ENCODE measurements around the gene ABCD1. TPM values are rescaled to one million over a fixed set of nuclear protein-coding genes. Genes with fewer than 3 reads are reported as not detected.
"Not testable (repeated sequence)": the region's sequence is repeated elsewhere in the genome, so short reads cannot be mapped to it uniquely, and the experiment has no call there.

Gene ABCD1
- polyA plus RNA-seq, 4 donors: 10.1 to 37.3 (median 20.4) TPM

GRCh38 chrX:153696986-153697722, 27.5 kb upstream of the ABCD1 start:
- 89 to 95% (median 94%) methylated on average over 16 of the region's 16 CpGs for WGBS, 3 donors
- H3K27me3 ChIP-seq (ENCODE audit: control insufficient read depth in 3 of 3, insufficient read depth in 3 of 3, low read length in 3 of 3); H3K27ac ChIP-seq (ENCODE audit: low read depth in 1 of 3, low read length in 2 of 3); H3K9me3 ChIP-seq (ENCODE audit: control insufficient read depth in 2 of 2, insufficient read depth in 1 of 2, low read depth in 1 of 2, low read length in 1 of 2); FAIRE-seq; H3K4me3 ChIP-seq (ENCODE audit: low read depth in 1 of 3, low read length in 3 of 3); DNase-seq: not testable (repeated sequence)
- Histone ChIP-seq H3K36me3 (ENCODE audit: control insufficient read depth in 3 of 3, insufficient read depth in 2 of 3, low read depth in 1 of 3, low read length in 3 of 3) (peaks cover 0 to 90% (median 0%) of the 10 kb centered on the region in 3 donors), H3K4me1 (ENCODE audit: control insufficient read depth in 3 of 3, insufficient read depth in 2 of 3, low read depth in 1 of 3, low read length in 2 of 3) (peaks cover 0 to 29% (median 0%) of the 10 kb centered on the region in 3 donors)

DNA sequence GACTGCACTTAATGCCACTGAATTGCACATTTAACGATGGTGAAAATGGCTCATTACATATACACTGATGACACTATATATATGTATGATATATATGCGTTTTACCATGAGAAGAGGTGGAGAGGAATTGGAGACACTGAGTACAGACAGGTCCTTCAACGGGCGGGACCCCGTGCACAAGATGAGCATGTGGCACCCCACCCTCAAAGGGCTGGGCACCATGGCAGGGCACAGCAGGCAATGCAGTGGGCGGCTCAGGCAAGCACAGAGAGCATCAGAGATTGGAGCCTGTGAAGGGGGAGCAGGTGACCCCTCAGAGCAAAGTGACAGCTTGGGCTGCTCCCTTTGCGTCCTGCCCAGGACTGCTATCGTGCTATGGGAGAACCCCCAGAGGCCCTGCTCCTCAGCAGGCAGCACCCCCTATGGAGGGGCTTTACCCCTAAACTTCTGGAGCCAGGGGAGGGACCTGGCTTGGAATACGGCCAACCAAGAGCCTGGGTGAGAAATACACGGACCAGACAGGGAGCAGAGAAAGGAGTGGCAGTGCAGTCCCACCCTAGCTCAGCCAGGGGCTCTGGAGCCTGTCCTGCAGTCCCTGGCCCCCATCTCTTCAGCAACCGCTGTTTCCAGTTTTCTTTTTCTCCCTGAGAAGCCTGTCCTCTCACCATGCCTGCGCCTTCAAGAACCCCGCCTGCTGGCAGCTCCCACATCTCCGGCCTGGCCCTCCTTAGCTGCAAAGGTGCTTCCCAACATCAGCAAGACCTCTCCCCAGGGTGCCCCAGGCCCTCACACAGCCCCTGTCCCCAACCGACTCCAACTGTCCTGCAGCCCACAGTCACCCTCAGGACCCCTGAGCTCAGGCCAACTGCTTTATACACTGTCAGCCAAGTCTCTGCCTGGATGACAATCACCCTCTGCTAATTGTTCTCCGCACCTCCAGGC, 26.5 kb upstream of the ABCD1 start:
- DNase-seq (no peak), FAIRE-seq (no peak)
- WGBS, 3 donors: 81 to 89% (median 85%) methylated on average over 12 to 14 of the region's 16 CpGs
- Histone ChIP-seq H3K9me3 (ENCODE audit: control insufficient read depth in 2 of 2, insufficient read depth in 1 of 2, low read depth in 1 of 2, low read length in 1 of 2) (no peaks in the 10 kb centered on the region), H3K4me3 (ENCODE audit: low read depth in 1 of 3, low read length in 3 of 3) (no peak overlapping the region), H3K4me1 (ENCODE audit: control insufficient read depth in 3 of 3, insufficient read depth in 2 of 3, low read depth in 1 of 3, low read length in 2 of 3) (peaks cover 0 to 35% (median 0%) of the 10 kb centered on the region in 3 donors), H3K36me3 (ENCODE audit: control insufficient read depth in 3 of 3, insufficient read depth in 2 of 3, low read depth in 1 of 3, low read length in 3 of 3) (peaks cover 0 to 90% (median 0%) of the 10 kb centered on the region in 3 donors), H3K27me3 (ENCODE audit: control insufficient read depth in 3 of 3, insufficient read depth in 3 of 3, low read length in 3 of 3) (no peaks in the 10 kb centered on the region), H3K27ac (ENCODE audit: low read depth in 1 of 3, low read length in 2 of 3) (peak overlapping the region; percentile 69 to 94 (median 77))

DNA sequence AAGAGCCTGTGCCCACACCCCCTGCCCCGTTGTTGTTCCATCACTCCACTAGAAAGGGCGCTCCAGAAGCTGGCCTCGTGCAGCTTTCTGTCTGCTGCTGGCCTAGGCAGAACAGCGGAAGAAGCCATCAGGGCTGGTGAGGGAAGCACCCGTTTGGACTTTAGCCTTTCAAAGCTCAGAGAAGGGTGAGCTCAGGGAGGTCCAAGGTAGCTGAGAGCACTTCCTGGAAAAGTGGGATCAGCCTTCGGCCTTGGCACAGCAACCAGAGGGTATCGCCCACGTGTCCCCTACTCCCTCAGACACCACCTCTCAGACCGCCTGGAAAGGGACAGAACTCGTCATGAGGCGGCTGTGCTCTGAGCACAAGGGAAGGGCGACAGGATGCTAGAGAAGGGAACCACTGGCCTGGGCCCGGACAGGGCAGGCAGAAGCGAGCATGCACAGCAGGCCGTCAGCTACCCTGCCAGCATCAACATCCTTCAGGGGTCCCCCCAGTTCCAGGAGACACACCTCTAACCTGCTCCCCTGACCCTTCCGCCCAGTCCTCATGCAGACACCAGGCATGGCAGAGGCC, 25.4 kb upstream of the ABCD1 start:
- Histone ChIP-seq H3K4me1 (ENCODE audit: control insufficient read depth in 3 of 3, insufficient read depth in 2 of 3, low read depth in 1 of 3, low read length in 2 of 3) (peaks cover 0 to 39% (median 0%) of the 10 kb centered on the region in 3 donors), H3K27ac (ENCODE audit: low read depth in 1 of 3, low read length in 2 of 3) (peak overlapping the region; percentile 80 to 94 (median 93)), H3K36me3 (ENCODE audit: control insufficient read depth in 3 of 3, insufficient read depth in 2 of 3, low read depth in 1 of 3, low read length in 3 of 3) (peaks cover 0 to 90% (median 6%) of the 10 kb centered on the region in 3 donors)
- peak; percentile 55 for FAIRE-seq
- not testable (repeated sequence) for H3K4me3 ChIP-seq (ENCODE audit: low read depth in 1 of 3, low read length in 3 of 3); H3K9me3 ChIP-seq (ENCODE audit: control insufficient read depth in 2 of 2, insufficient read depth in 1 of 2, low read depth in 1 of 2, low read length in 1 of 2); H3K27me3 ChIP-seq (ENCODE audit: control insufficient read depth in 3 of 3, insufficient read depth in 3 of 3, low read length in 3 of 3)
- 29 to 63% (median 62%) methylated on average over 8 to 16 of the region's 16 CpGs for WGBS, 3 donors
- DNase-seq: peak; percentile 85 to 94

GRCh38 chrX:153699784-153700371, 24.8 kb upstream of the ABCD1 start:
- peak overlapping the region; percentile 80 to 94 (median 93) for H3K27ac ChIP-seq (ENCODE audit: low read depth in 1 of 3, low read length in 2 of 3)
- not testable (repeated sequence) for H3K4me3 ChIP-seq (ENCODE audit: low read depth in 1 of 3, low read length in 3 of 3); H3K9me3 ChIP-seq (ENCODE audit: control insufficient read depth in 2 of 2, insufficient read depth in 1 of 2, low read depth in 1 of 2, low read length in 1 of 2); H3K27me3 ChIP-seq (ENCODE audit: control insufficient read depth in 3 of 3, insufficient read depth in 3 of 3, low read length in 3 of 3); FAIRE-seq
- DNase-seq: peak in 1 of 2 donors; percentile 74
- H3K4me1 ChIP-seq (ENCODE audit: control insufficient read depth in 3 of 3, insufficient read depth in 2 of 3, low read depth in 1 of 3, low read length in 2 of 3): peaks cover 0 to 39% (median 0%) of the 10 kb centered on the region in 3 donors
- WGBS, 3 donors: 31 to 67% (median 56%) methylated on average over 5 to 18 of the region's 18 CpGs
- H3K36me3 ChIP-seq (ENCODE audit: control insufficient read depth in 3 of 3, insufficient read depth in 2 of 3, low read depth in 1 of 3, low read length in 3 of 3): peaks cover 0 to 91% (median 6%) of the 10 kb centered on the region in 3 donors

GRCh38 chrX:153700376-153700945, 24.2 kb upstream of the ABCD1 start:
- WGBS, 3 donors: 46 to 55% (median 54%) methylated on average over 11 to 15 of the region's 15 CpGs
- peaks cover 0 to 94% (median 6%) of the 10 kb centered on the region in 3 donors for H3K36me3 ChIP-seq (ENCODE audit: control insufficient read depth in 3 of 3, insufficient read depth in 2 of 3, low read depth in 1 of 3, low read length in 3 of 3)
- FAIRE-seq: no peak
- no peak overlapping the region for H3K4me3 ChIP-seq (ENCODE audit: low read depth in 1 of 3, low read length in 3 of 3)
- H3K4me1 ChIP-seq (ENCODE audit: control insufficient read depth in 3 of 3, insufficient read depth in 2 of 3, low read depth in 1 of 3, low read length in 2 of 3): peaks cover 0 to 39% (median 0%) of the 10 kb centered on the region in 3 donors
- no peaks in the 10 kb centered on the region for H3K9me3 ChIP-seq (ENCODE audit: control insufficient read depth in 2 of 2, insufficient read depth in 1 of 2, low read depth in 1 of 2, low read length in 1 of 2)
- peak overlapping the region; percentile 80 to 94 (median 93) for H3K27ac ChIP-seq (ENCODE audit: low read depth in 1 of 3, low read length in 2 of 3)
- H3K27me3 ChIP-seq (ENCODE audit: control insufficient read depth in 3 of 3, insufficient read depth in 3 of 3, low read length in 3 of 3): no peaks in the 10 kb centered on the region
- DNase-seq: no peak

DNA sequence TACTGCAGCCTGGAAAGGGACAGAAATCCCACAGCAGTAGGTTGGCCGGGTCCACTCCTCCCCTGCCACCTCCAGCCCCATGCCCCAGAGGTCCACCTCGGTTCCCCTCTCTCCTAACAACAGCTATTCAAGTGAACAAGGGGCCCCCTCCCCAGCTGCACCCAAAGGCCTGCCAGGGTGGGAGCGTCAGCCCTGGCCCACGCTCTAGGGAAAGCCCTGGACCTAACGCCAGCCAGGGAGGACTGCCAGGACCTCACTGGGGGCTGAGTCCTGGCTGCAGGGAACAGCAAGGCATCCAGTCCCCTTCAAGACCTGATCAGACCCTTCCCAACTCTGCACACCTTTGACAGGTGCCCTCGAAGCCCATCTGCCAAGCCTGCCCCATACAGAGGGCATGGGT, 23.7 kb upstream of the ABCD1 start:
- 63 to 94% (median 69%) methylated on average over 3 to 6 of the region's 6 CpGs for WGBS, 3 donors
- no peak for FAIRE-seq

DNA sequence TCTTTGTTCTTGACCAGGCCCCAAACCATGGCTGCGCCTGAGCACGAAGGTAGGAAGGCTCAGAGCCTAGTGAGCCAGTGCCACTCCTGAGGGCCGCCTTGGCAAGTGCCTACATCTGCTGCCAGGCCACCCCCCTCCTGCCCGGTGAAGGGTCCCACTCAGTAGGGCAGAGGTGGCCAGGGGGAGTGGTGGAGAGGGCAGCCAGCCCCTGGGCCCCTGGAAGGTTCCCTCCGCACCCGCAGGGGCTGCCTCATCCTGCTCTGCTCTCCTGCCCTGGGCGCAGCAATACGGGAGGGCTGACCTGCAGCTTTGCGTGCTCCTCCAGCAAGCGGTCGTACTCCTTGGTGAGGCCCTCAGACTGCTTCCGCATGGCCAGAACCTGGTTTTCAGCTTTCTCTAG, 22.9 kb upstream of the ABCD1 start:
- DNase-seq (no peak), FAIRE-seq (no peak)
- Histone ChIP-seq H3K4me3 (ENCODE audit: low read depth in 1 of 3, low read length in 3 of 3) (no peak overlapping the region), H3K36me3 (ENCODE audit: control insufficient read depth in 3 of 3, insufficient read depth in 2 of 3, low read depth in 1 of 3, low read length in 3 of 3) (peaks cover 0 to 93% (median 6%) of the 10 kb centered on the region in 3 donors), H3K27me3 (ENCODE audit: control insufficient read depth in 3 of 3, insufficient read depth in 3 of 3, low read length in 3 of 3) (no peaks in the 10 kb centered on the region), H3K9me3 (ENCODE audit: control insufficient read depth in 2 of 2, insufficient read depth in 1 of 2, low read depth in 1 of 2, low read length in 1 of 2) (no peaks in the 10 kb centered on the region), H3K4me1 (ENCODE audit: control insufficient read depth in 3 of 3, insufficient read depth in 2 of 3, low read depth in 1 of 3, low read length in 2 of 3) (peaks cover 0 to 39% (median 0%) of the 10 kb centered on the region in 3 donors), H3K27ac (ENCODE audit: low read depth in 1 of 3, low read length in 2 of 3) (no peak overlapping the region)
- 88 to 96% (median 94%) methylated on average over 11 to 12 of the region's 12 CpGs for WGBS, 3 donors

More for the DNA sequence above, 23.7 kb upstream of the ABCD1 start:
- DNase-seq: no peak
- H3K4me3 ChIP-seq (ENCODE audit: low read depth in 1 of 3, low read length in 3 of 3): no peak overlapping the region
- H3K36me3 ChIP-seq (ENCODE audit: control insufficient read depth in 3 of 3, insufficient read depth in 2 of 3, low read depth in 1 of 3, low read length in 3 of 3): peaks cover 0 to 94% (median 6%) of the 10 kb centered on the region in 3 donors
- no peaks in the 10 kb centered on the region for H3K9me3 ChIP-seq (ENCODE audit: control insufficient read depth in 2 of 2, insufficient read depth in 1 of 2, low read depth in 1 of 2, low read length in 1 of 2)
- peaks cover 0 to 39% (median 0%) of the 10 kb centered on the region in 3 donors for H3K4me1 ChIP-seq (ENCODE audit: control insufficient read depth in 3 of 3, insufficient read depth in 2 of 3, low read depth in 1 of 3, low read length in 2 of 3)
- H3K27me3 ChIP-seq (ENCODE audit: control insufficient read depth in 3 of 3, insufficient read depth in 3 of 3, low read length in 3 of 3): no peaks in the 10 kb centered on the region
- H3K27ac ChIP-seq (ENCODE audit: low read depth in 1 of 3, low read length in 2 of 3): peak overlapping the region; percentile 80 to 94 (median 93)
